Activated CD4-positive, alpha-beta T cell treated with anti-CD3 and anti-CD28 coated beads, Interleukin-2, amount 50 U/mL, for 16 hours (primary cell): ENCODE data around the gene AMPH.
"Not testable (repeated sequence)": the region's sequence is repeated elsewhere in the genome, so short reads cannot be mapped to it uniquely, and the experiment has no call there.

Experiments
- DNase-seq: peaks from one replicate; pipeline ENCODE4 v3.0.0-alpha.2; 2020

Gene AMPH

GRCh38 chr7:38461887-38462286, 169.3 kb downstream of the AMPH start:
- DNase-seq, result no peak

- no peak for DNase-seq
Observed at GRCh38 chr7:38453826-38454225, 177.3 kb downstream of the AMPH start.

- no peak for DNase-seq
Observed at GRCh38 chr7:38453168-38453567, 178.0 kb downstream of the AMPH start.

GRCh38 chr7:38452681-38453108, 178.5 kb downstream of the AMPH start:
- DNase-seq, result no peak

- DNase-seq, result no peak
Observed at GRCh38 chr7:38451840-38452239, 179.3 kb downstream of the AMPH start.

- peak; percentile 30 for DNase-seq
Observed at GRCh38 chr7:38448584-38449234, 182.5 kb downstream of the AMPH start.

- DNase-seq, result no peak
Observed at GRCh38 chr7:38448054-38448453, 183.1 kb downstream of the AMPH start.

- DNase-seq, result no peak
Observed at GRCh38 chr7:38438970-38439369, 192.2 kb downstream of the AMPH start.

GRCh38 chr7:38432671-38433070, 198.5 kb downstream of the AMPH start:
- DNase-seq, result no peak

- no peak for DNase-seq
Observed at GRCh38 chr7:38432080-38432479, 199.1 kb downstream of the AMPH start.

GRCh38 chr7:38429057-38429456, 202.1 kb downstream of the AMPH start:
- DNase-seq, result no peak

- DNase-seq, result no peak
Observed at GRCh38 chr7:38428041-38428440, 203.1 kb downstream of the AMPH start.

- peak; percentile 10 for DNase-seq
Observed at GRCh38 chr7:38427279-38427955, 203.8 kb downstream of the AMPH start.

- no peak for DNase-seq
Observed at GRCh38 chr7:38425509-38425908, 205.7 kb downstream of the AMPH start.

GRCh38 chr7:38424750-38425463, 206.3 kb downstream of the AMPH start:
- DNase-seq, result no peak

GRCh38 chr7:38413784-38414183, 217.4 kb downstream of the AMPH start:
- no peak for DNase-seq

GRCh38 chr7:38411404-38411803, 219.8 kb downstream of the AMPH start:
- no peak for DNase-seq

- no peak for DNase-seq
Observed at GRCh38 chr7:38410056-38410455, 221.1 kb downstream of the AMPH start.

GRCh38 chr7:38409531-38409930, 221.6 kb downstream of the AMPH start:
- no peak for DNase-seq

GRCh38 chr7:38398725-38399321, 232.3 kb downstream of the AMPH start:
- peak; percentile 33 for DNase-seq

- no peak for DNase-seq
Observed at GRCh38 chr7:38396852-38397251, 234.3 kb downstream of the AMPH start.

GRCh38 chr7:38395921-38396552, 235.1 kb downstream of the AMPH start:
- DNase-seq, result not testable (repeated sequence)

- DNase-seq, result no peak
Observed at GRCh38 chr7:38394660-38395059, 236.5 kb downstream of the AMPH start.
